Rectal smooth muscle tissue (tissue), 1 donor: Measurements from ENCODE around the gene MOK.

Source experiments
- H3K27ac ChIP-seq: one replicate; pipeline ENCODE4 v1.7.0; 2013; ENCODE audit warnings: low read depth, low read length, inconsistent platforms
- H3K27me3 ChIP-seq: one replicate; pipeline ENCODE4 v1.7.0; 2013; ENCODE audit warnings: low read length; ENCODE audit not compliant: control insufficient read depth, insufficient read depth
- H3K36me3 ChIP-seq: one replicate; pipeline ENCODE4 v1.7.0; 2013; ENCODE audit warnings: low read length; ENCODE audit not compliant: control insufficient read depth, insufficient read depth
- H3K4me1 ChIP-seq: one replicate; pipeline ENCODE4 v1.7.0; 2013; ENCODE audit warnings: low read length; ENCODE audit not compliant: control insufficient read depth, insufficient read depth
- H3K4me3 ChIP-seq: one replicate; pipeline ENCODE4 v1.7.0; 2013; ENCODE audit warnings: low read length
- H3K9ac ChIP-seq: one replicate; pipeline ENCODE4 v1.7.0; 2013; ENCODE audit warnings: low read length

Gene MOK

DNA sequence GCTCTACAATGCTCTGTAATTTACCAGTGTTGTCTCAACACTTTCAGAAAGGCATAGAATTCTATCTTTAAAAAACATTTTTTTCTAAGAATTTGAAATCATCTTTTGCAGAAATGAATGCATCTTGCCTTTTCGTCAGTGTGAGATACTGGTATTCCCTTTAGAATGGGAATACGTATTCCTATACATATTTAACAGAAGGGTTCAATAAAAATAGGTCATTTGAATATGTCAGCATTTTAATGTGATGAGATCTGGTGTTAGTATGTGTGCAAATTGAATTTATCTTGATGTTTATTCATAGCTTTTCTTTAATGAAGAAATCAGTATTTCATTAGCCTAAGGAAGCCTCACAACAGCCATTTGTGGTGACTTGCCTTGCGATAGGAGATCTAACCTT is 121.1 kb downstream of the MOK start:
- no peak overlapping the region for H3K9ac ChIP-seq
- no peaks in the 10 kb centered on the region for H3K36me3 ChIP-seq
- H3K27ac ChIP-seq: no peak overlapping the region
- no peaks in the 10 kb centered on the region for H3K27me3 ChIP-seq
- no peak overlapping the region for H3K4me3 ChIP-seq
- H3K4me1 ChIP-seq: peaks cover 7% of the 10 kb centered on the region

DNA sequence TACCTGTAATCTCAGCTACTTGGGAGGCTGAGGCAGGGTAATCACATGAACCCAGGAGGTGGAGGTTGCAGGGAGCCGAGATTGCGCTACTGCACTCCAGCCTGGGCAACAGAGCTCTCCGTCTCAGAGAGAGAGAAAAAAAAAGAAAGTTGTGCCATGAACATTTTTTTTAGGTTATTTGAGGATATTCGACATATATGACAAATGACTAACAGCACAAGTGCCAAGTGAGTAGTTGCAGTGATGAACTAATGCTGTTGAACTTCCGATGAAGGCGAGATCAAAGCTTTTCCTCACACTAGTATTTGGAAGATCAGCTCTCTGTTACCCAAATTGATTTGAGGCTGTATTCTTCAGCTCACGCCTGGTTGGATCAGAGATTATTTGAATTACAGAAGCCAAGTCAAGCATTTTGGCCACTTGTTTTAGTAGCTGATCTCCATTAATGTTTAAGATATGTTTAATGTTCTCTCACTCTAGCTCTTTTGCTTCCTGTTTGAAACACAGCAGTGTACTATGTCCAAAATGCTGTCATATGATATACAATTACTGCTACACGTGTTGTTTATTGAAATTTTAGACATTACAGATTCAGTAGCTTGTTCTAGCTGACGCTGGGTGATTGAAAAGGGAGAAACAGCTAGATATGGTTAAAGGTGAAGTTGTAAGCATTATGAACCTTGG is 121.9 kb downstream of the MOK start:
- no peaks in the 10 kb centered on the region for H3K27me3 ChIP-seq
- H3K27ac ChIP-seq: no peak overlapping the region
- H3K4me1 ChIP-seq: peaks cover 7% of the 10 kb centered on the region
- no peak overlapping the region for H3K4me3 ChIP-seq
- H3K36me3 ChIP-seq: no peaks in the 10 kb centered on the region
- no peak overlapping the region for H3K9ac ChIP-seq

DNA sequence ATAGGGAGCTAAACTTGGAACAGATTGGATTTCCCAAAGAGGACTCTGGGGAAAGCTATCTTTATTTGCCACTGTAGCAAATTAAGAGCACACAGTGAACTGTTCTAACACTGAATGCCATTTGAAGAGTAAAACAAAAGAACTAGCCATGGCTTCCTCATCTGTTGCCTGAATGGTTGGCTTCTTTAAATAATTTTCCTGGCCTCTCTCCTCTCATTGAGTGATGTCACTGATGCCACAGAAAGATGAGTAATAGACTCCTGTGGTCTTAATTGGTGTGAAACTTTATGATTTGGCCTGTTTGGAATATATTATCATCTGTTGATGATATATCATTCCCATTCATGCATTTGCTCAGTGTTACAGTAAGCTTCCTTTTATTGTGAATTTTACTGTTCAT is 122.8 kb downstream of the MOK start:
- no peak overlapping the region for H3K4me3 ChIP-seq
- H3K4me1 ChIP-seq: peaks cover 4% of the 10 kb centered on the region
- no peaks in the 10 kb centered on the region for H3K27me3 ChIP-seq
- H3K9ac ChIP-seq: no peak overlapping the region
- H3K36me3 ChIP-seq: no peaks in the 10 kb centered on the region
- H3K27ac ChIP-seq: no peak overlapping the region

DNA sequence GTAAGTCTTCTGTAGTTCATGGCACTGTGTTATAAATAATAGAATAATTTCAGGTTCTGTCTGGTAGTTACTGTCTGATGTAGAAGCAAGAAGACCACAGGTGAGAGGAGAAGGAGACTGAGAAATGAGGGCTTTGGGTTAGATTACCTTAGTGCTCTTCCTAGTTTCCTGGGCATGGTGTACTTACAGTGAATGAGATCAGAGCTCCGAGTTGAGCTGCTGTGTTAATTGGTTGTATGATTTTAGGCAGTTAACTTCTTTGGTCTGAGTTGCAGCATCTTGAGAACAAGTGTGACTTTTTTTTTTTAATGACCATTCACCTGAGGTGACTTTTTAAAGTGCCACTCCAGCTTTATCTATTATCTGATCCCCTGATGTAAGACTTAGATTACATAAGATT is 123.8 kb downstream of the MOK start:
- Histone ChIP-seq H3K36me3 (no peaks in the 10 kb centered on the region), H3K4me3 (no peak overlapping the region), H3K27ac (no peak overlapping the region), H3K4me1 (no peaks in the 10 kb centered on the region), H3K9ac (no peak overlapping the region), H3K27me3 (no peaks in the 10 kb centered on the region)

DNA sequence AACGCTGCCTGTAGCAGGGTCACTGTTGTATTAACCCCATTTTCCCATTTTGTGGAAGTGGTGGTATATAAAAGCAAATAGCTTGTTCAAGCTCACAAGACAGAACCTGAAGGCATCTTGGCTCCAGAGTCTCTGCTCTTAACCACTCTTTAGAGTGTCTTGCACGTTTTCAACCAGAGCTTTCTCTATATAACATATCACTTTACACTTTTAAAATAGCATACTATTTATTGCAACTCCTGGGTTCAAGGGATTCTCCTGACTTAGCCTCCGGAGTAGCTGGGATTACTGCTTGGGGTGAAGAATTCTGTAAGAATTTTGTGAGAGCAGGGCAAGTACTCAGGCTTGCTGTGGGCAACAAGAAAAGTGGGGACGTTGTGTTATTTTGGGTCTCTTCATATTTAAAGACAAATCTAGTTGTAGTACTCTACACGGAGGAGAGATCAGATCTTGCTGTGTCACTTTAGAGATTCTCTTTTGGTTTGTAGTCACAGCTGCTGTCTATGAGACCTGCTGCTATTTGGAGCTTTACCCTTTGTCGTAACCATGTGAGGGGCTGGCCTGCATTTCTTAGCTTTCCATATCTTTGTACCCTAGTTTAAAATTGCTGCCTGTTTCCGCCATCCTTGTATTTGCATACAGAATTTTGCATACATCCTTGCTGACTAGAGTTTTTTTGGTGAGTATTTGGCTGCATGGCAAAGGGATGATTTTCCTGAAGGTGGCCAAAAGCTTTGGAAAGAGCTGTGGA is 124.5 kb downstream of the MOK start:
- H3K27ac ChIP-seq: no peak overlapping the region
- H3K4me1 ChIP-seq: no peaks in the 10 kb centered on the region
- no peak overlapping the region for H3K4me3 ChIP-seq
- H3K9ac ChIP-seq: no peak overlapping the region
- no peaks in the 10 kb centered on the region for H3K36me3 ChIP-seq
- H3K27me3 ChIP-seq: no peaks in the 10 kb centered on the region
